HG02981 (cell line): ENCODE measurements around the gene CEP68.
A peak's percentile ranks its signal among the peaks of the same experiment; 100 is the strongest.

Experiments
- ATAC-seq: cut with Tn5 transposase; IDR thresholded peaks from one replicate; pipeline ENCODE4 v1.9.1; 2021; ENCODE audit warnings: mild to moderate bottlenecking, moderate library complexity; ENCODE audit not compliant: unreplicated experiment

CEP68 gene

DNA sequence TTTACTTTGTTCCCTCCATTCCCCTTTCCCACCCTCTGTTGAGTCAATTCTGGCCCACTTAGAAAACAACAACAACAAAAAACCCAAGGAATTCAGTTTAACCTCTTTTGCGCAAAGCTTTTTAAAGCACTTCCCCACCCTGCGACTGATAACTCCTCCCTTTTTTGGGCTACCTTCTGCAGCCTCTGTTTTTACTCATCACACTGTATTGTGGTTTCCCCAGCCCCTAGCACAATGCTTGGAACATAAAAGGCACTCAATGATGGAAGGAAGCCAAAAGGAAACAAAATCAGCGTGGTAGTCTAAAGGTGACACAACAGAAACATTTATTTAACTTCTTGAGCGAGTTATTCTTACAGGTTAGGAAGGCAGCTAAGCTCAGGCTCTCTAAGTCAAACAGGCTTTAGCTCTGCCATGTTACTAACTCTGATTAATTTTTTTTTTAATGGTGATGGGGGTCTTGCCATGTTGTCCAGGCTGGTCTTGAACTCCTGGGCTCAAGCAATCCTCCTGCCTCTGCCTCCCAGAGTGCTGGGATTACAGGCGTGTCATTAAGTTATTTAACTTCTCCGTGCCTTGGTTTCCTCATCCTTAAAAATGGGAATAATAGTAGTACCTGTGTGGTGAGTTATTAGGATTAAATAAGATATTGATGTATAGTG lies 1.3 kb downstream of the CEP68 start:
- ATAC-seq, result no peak

GRCh38 chr2:65059071-65059470 lies 2.9 kb downstream of the CEP68 start:
- ATAC-seq, result no peak

GRCh38 chr2:65061146-65061909 lies 5.1 kb downstream of the CEP68 start:
- ATAC-seq, result no peak

GRCh38 chr2:65061910-65062339 lies 5.7 kb downstream of the CEP68 start:
- ATAC-seq, result no peak

DNA sequence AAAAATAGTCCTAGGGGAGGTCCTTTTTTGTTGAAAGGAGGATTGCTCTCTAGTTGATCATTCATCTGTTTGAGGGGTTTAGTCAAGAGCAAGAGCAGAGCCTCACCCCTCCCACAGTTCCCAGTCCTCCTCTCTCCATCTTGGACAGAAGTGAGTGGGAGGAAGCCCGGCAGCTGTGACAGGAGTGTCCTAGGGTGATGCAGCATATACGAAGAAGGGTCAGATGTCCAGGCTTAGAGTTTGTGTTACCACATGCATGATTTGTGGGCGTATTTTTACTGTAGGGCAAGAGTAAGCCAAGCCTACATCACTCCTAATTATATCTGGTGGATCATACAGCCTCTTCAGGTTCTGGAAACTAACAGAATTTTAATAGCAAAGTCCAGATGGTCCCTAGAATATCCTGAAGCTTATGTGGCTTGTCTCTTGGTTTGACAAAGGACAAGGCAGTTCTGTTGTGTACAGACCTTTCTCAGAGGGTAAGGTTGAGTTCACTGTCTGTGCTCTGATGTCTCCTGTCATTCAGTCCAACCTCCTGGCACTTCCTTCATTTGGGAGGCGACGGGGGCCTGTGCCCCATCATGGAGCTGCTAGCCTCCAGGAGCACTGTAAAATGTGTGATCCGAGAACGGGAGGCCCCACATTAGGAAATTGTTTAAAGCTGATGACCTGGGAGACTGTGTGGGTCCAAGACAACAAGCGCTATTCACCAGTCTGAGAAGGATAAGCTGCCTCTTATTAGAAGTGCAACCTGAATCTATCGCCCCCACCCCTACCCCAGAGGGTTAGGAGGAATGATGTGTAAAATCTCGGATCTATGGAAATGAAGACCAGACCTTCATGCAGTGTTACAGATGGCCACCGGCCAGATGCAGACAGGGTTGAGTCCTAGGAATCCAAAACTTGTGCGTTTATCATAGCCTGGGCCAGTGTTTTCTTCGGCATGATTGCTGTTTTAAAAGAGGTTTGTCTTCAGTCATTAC lies 6.9 kb downstream of the CEP68 start:
- ATAC-seq, result no peak

- peak; percentile 84 for ATAC-seq
Measured at GRCh38 chr2:65064728-65065552, 8.7 kb downstream of the CEP68 start.

DNA sequence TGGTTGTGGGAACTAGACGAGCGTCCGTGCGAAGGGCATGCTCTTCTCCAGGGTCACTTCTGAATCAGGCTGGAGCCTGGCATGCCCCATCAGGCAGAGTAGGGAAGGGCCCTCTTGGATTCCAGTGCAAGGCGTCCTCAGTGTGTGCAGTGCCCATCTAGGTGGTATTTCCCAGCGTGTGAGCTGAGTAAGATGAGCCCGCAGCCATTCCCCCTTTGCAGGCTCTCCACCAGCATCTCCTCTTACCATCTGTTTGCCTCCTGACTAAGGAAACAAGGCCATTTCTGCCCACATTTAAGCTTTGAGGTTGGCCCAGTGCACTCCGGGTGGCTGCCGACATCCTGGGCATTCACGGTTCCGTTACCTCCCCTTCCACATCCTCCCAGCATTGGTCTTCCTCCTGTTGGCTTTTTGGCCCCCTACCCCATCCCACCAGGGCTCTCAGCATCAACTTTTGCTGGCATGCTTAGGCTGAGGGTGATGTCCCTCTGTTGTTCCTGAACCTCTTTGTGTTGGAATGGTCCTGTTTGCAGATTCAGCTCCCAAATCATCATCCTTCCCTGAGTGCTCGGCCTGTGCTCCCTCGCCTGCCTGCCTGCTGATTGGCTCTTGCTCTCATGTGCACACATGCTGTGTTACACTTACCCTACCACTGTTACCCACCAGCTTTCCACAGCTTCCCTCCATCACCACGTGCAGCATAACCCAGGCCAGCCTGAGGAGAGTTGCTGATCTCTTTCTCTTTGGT lies 11.8 kb downstream of the CEP68 start:
- ATAC-seq, result no peak

GRCh38 chr2:65069439-65069824 lies 13.2 kb downstream of the CEP68 start:
- no peak for ATAC-seq

DNA sequence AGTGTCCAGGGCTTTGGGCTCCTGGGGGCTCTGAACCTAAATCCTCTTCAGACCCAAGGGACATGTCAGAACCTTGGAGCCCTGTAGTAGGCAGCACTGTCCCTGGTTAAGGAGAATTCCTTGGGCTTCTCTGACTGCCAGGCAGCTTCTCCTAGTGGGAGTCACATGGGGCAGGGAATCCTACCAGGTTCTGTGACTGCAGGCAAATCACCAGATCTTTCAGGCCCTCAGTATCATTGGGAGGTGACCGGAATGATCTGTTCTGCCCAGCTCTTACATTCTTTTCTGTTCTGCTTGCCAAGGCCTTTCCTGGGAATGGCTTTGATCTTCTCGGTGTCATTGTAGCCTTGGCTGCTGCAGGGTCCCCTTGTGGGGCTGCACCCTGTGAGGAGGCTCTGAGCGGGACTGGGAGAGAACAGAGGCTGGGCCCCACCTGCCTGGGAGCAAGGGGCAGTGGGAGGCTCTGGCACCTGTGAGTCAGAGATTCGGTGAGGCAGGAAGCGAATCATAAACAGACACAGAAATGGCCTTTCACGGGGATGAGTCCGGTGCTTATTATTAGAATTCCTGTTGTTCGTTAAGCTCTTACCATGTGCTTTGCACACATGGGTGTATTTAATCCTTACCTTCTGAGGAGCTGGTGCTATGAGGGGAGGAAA lies 14.1 kb downstream of the CEP68 start:
- ATAC-seq, result no peak

DNA sequence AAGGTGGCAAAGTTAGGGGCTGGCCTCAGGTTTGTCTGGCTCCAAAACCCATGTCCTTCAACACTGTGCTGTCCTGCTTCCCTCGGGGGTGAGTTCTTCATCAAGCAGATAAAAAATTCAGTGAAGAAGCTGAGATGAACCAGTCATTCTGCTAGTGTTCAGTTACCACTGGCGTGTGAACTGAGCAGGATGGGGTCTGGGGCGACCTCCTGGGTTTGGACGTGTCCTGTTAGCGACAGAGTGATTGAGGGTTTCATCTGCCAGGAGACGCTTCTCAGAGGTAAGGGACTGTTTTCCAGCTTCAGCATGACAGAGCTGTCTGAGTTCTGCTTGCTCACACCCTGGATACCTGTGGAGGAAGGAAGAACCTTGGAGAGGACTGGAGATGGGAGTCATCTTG lies 14.6 kb downstream of the CEP68 start:
- no peak for ATAC-seq

DNA sequence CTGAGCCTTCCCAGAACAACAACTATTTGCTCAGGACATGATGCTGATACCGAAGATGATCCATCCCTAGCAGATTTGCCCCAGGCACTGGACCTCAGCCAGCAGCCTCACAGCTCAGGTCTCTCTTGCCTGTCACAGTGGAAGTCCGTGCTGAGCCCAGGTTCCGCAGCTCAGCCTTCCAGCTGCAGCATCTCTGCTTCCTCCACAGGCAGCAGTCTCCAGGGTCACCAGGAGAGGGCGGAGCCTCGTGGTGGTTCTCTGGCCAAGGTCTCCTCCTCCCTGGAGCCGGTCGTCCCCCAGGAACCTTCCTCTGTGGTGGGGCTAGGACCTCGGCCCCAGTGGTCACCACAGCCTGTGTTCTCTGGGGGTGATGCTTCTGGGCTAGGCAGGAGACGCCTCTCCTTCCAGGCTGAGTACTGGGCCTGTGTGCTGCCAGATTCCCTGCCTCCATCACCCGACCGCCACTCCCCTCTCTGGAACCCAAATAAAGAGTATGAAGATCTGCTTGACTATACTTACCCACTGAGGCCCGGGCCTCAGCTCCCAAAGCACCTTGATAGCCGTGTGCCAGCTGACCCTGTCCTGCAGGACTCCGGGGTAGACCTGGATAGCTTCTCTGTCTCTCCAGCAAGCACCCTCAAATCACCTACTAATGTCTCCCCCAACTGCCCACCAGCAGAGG lies 15.4 kb downstream of the CEP68 start:
- no peak for ATAC-seq

- ATAC-seq, result peak; percentile 60
Measured at GRCh38 chr2:65072181-65072970, 16.2 kb downstream of the CEP68 start.

- ATAC-seq, result no peak
Measured at GRCh38 chr2:65073879-65074565, 17.8 kb downstream of the CEP68 start.

DNA sequence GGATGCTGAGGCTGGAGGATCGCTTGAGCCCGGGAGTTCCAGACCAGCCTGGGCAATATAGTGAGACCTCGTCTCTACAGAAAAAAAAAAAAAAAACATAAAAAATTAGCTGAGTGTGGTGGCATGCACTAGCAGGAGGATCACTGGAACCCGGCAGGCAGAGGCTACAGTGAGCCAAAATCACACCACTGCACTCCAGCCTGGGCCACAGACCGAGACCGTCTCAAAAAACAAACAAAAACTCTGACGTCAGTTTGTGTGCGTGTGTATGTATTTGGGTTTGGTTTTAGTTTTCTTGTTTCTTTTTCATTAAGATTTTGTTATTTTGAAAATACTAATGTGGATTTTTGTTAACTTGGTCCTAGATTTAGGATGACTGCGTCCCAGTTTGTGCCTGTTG lies 19.0 kb downstream of the CEP68 start:
- no peak for ATAC-seq

DNA sequence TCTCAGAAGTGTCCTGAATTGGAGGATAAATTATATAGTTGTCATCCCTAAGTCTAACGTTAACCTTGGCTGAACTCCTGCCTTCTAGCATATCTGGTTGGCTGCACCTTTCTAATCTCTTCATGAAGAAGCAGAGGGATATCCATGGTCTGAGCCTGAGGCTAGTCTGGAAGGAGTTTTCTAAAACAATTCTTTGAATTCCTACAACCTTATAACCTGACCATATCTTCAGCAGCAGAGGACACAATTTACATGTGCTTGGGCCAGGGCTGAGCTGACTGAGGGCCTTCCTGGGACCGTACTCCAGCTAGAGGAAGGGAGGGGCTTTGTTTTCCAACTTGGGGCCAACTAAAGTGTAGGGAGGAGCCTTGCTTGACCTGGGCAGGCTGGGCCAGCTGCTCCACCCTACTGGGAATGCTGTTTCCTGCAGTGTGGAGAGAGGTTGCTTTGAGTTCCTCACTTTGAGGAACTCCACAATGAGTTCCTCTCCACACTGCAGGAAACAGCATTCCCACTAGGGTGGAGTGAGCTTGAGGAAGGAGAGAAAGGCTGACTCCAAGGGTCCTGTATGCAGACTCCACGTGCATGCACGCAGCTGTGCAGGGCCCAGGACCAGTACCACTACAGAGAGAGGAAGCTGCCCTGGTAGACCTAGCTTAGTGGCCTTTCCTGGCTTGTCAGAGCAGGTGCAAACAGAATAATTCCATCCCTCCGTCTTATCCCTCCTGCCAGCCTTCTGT lies 19.6 kb downstream of the CEP68 start:
- ATAC-seq, result no peak

DNA sequence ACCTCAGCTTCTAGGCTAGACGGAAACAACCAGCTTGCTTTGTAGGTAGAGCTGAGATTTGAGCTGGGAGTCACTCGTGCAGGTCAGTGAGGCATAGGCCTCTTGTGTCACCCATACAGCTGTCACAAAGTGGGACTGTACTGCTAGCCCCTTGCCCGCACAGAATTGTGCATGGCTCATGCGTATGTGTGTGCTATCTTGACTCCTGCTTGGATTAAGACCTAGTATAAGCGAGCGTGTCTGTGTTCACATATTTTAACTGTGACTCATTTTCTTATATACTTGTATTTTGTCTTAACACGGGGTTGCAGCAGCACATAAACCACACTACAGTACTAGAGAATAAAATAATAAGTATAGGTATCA lies 20.1 kb downstream of the CEP68 start:
- ATAC-seq, result no peak

DNA sequence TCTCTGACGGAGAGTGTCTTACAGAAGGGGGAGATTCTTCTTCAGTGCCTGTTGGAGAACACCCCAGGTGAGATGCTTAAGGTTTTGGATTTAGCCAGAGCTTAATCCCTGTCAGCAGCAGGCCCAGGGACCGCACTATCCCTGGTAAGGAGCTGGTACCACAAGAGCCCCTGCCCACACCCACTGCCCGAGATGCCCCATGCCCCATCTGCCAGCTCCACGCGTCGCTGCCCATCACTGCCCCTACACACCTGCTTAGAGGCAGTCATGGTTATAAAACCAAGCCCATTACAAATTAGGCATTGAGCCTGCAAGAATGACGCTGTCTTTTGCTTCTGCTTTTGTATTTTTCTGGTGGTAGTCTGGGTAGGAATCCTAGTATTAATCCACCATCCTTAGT lies 21.7 kb downstream of the CEP68 start:
- no peak for ATAC-seq
